HL-60 (cell line): ENCODE measurements around the gene CNMD.

Experiments used
- DNase-seq, 2 experiments: peaks; one replicate each; pipeline ENCODE4 v3.0.0-alpha.2; 2010 to 2020; ENCODE audit warnings: low read depth in 1 of 2, low spot score in 1 of 2
- H3K27ac ChIP-seq: fragments of 250-450 bp; sonication (Bioruptor Pico); replicated peaks from 2 replicates; pipeline ENCODE4 v1.5.1; 2020; ENCODE audit warnings: mild to moderate bottlenecking, moderate library complexity
- H3K27me3 ChIP-seq: fragments of 250-450 bp; sonication (Bioruptor Pico); 2 replicates; pipeline ENCODE4 v1.5.1; 2021; ENCODE audit warnings: mild to moderate bottlenecking, moderate library complexity; ENCODE audit not compliant: insufficient read depth, poor library complexity, severe bottlenecking
- H3K4me3 ChIP-seq: replicated peaks from 2 replicates; pipeline ENCODE4 v1.5.1; 2011; ENCODE audit warnings: mild to moderate bottlenecking, control low read depth, low read length; ENCODE audit not compliant: insufficient read depth
- GABPA ChIP-seq: IDR thresholded peaks from 2 replicates; pipeline ENCODE4 v1.6.1; 2012; ENCODE audit warnings: low read depth
- POLR2AphosphoS5 ChIP-seq: IDR thresholded peaks from 2 replicates; pipeline ENCODE4 v1.6.1; 2012; ENCODE audit warnings: low read depth
- SPI1 ChIP-seq: IDR thresholded peaks from 2 replicates; pipeline ENCODE4 v1.6.1; 2012; ENCODE audit warnings: low read depth, mild to moderate bottlenecking, borderline replicate concordance
- TF ChIP-seq, protein P1 (sequence below): IDR thresholded peaks from one replicate; pipeline ENCODE4 v1.5.1; 2011; ENCODE audit warnings: low read length, control low read depth, inconsistent platforms; ENCODE audit not compliant: insufficient read depth
- TF ChIP-seq, protein P2 (sequence below): IDR thresholded peaks from 2 replicates; pipeline ENCODE4 v1.6.1; 2012; ENCODE audit warnings: low read depth; ENCODE audit not compliant: insufficient replicate concordance

The CNMD gene

DNA sequence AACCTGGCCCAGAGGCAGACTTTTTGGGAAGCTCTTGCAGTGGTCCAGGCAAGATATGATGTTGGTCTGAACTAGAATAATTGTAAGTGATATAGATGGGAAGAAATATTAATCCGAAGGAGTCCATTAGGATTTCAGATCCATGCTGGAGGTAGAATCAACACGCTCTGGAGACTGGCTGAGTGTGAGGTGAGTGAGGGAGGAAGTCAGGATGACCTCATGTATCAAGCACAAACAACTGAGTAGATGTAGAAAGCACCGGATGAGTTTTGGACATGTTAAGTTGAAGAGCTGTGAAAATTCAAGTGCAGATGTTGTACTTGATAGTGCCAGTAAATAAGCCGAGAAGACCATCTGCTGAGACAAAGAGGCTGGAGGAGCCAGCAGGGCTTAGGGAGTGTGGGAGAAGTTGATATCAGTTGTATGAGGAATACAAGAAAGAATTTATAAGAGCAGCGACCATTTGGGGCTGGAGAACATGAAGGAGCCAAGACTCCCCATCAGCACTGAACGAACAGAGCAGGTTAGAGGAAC is 5.3 kb upstream of the CNMD start:
- H3K27ac ChIP-seq = no peak overlapping the region
- H3K4me3 ChIP-seq = no peak overlapping the region
- no peak for DNase-seq
- TF ChIP-seq POLR2AphosphoS5 (no peak), GABPA (no peak), SPI1 (no peak)
- TF ChIP-seq, protein P1, sequence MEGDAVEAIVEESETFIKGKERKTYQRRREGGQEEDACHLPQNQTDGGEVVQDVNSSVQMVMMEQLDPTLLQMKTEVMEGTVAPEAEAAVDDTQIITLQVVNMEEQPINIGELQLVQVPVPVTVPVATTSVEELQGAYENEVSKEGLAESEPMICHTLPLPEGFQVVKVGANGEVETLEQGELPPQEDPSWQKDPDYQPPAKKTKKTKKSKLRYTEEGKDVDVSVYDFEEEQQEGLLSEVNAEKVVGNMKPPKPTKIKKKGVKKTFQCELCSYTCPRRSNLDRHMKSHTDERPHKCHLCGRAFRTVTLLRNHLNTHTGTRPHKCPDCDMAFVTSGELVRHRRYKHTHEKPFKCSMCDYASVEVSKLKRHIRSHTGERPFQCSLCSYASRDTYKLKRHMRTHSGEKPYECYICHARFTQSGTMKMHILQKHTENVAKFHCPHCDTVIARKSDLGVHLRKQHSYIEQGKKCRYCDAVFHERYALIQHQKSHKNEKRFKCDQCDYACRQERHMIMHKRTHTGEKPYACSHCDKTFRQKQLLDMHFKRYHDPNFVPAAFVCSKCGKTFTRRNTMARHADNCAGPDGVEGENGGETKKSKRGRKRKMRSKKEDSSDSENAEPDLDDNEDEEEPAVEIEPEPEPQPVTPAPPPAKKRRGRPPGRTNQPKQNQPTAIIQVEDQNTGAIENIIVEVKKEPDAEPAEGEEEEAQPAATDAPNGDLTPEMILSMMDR = no peak
- TF ChIP-seq, protein P2, sequence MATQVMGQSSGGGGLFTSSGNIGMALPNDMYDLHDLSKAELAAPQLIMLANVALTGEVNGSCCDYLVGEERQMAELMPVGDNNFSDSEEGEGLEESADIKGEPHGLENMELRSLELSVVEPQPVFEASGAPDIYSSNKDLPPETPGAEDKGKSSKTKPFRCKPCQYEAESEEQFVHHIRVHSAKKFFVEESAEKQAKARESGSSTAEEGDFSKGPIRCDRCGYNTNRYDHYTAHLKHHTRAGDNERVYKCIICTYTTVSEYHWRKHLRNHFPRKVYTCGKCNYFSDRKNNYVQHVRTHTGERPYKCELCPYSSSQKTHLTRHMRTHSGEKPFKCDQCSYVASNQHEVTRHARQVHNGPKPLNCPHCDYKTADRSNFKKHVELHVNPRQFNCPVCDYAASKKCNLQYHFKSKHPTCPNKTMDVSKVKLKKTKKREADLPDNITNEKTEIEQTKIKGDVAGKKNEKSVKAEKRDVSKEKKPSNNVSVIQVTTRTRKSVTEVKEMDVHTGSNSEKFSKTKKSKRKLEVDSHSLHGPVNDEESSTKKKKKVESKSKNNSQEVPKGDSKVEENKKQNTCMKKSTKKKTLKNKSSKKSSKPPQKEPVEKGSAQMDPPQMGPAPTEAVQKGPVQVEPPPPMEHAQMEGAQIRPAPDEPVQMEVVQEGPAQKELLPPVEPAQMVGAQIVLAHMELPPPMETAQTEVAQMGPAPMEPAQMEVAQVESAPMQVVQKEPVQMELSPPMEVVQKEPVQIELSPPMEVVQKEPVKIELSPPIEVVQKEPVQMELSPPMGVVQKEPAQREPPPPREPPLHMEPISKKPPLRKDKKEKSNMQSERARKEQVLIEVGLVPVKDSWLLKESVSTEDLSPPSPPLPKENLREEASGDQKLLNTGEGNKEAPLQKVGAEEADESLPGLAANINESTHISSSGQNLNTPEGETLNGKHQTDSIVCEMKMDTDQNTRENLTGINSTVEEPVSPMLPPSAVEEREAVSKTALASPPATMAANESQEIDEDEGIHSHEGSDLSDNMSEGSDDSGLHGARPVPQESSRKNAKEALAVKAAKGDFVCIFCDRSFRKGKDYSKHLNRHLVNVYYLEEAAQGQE = no peak
- peaks cover 17% of the 10 kb centered on the region for H3K27me3 ChIP-seq

DNA sequence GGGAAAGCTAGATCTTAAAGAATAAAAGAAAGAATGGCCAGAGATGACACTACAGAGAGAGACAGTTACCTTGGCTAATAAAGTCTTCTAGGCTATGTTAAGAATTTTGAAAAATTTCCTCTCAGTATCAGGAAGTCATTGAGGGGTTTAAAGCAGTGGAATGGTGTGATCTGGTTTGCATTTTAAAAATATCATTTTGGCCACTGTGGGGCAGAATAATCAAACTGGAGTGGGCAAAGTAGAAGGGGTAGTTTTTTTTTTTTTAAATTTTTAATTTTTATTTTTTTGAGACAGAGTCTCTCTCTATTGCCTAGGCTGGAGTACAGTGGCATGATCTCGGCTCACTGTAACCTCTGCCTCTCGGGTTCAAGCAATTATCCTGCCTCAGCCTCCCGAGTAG is 4.4 kb upstream of the CNMD start:
- DNase-seq = no peak
- TF ChIP-seq POLR2AphosphoS5 = no peak
- TF ChIP-seq, protein P2 = no peak
- TF ChIP-seq, protein P1 = no peak
- TF ChIP-seq GABPA = no peak
- TF ChIP-seq SPI1 = no peak
- Histone ChIP-seq H3K27me3 (peaks cover 26% of the 10 kb centered on the region), H3K27ac (no peak overlapping the region), H3K4me3 (no peak overlapping the region)

DNA sequence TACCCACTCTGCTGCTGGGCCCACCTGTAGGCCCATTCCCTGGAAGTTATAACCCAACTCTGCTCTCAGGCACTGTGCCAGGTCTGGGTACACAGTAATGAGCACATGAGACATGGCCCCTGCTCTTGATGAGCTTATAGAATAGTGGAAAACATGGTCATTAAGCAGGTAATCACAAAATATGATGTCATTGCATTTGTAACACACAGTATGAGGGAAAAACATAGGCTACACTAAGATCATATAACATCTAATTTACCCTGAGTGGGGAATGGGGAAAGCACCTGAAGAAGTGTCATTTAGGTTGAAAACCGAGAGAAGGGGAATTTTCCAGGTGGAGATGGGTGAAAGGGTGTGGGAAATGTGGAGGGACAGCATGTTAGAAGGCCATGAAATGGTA is 3.9 kb upstream of the CNMD start:
- TF ChIP-seq, protein P1 = no peak
- TF ChIP-seq, protein P2 = no peak
- no peak for TF ChIP-seq POLR2AphosphoS5
- TF ChIP-seq SPI1 = no peak
- TF ChIP-seq GABPA = no peak
- Histone ChIP-seq H3K27me3 (peaks cover 28% of the 10 kb centered on the region), H3K4me3 (no peak overlapping the region), H3K27ac (no peak overlapping the region)
- no peak for DNase-seq
